Subcutaneous abdominal adipose tissue (tissue), 5 donors: ENCODE results near the gene PYGB.

Experiments used
- H3K27ac ChIP-seq: one replicate; pipeline ENCODE4 v1.7.0; 2013; ENCODE audit warnings: low read depth, mild to moderate bottlenecking, inconsistent platforms, low read length, moderate library complexity
- H3K27me3 ChIP-seq, 5 donors: one replicate each; pipeline ENCODE4 v1.7.0; 2013; ENCODE audit warnings: low read length in 5 of 5, inconsistent platforms in 1 of 5; ENCODE audit not compliant: control insufficient read depth in 5 of 5, insufficient read depth in 4 of 5
- H3K36me3 ChIP-seq, 5 donors: one replicate each; pipeline ENCODE4 v1.7.0; 2013; ENCODE audit warnings: low read length in 5 of 5; ENCODE audit not compliant: control insufficient read depth in 5 of 5, insufficient read depth in 5 of 5
- H3K4me1 ChIP-seq, 5 donors: one replicate each; pipeline ENCODE4 v1.7.0; 2013; ENCODE audit warnings: low read length in 5 of 5, mild to moderate bottlenecking in 3 of 5, moderate library complexity in 1 of 5; ENCODE audit not compliant: control insufficient read depth in 5 of 5, insufficient read depth in 5 of 5
- H3K4me3 ChIP-seq, 5 donors: one replicate each; pipeline ENCODE4 v1.7.0; 2013; ENCODE audit warnings: low read length in 5 of 5, low read depth in 1 of 5
- H3K9ac ChIP-seq, 5 donors: one replicate each; pipeline ENCODE4 v1.7.0; 2013; ENCODE audit warnings: low read length in 5 of 5, mild to moderate bottlenecking in 4 of 5, moderate library complexity in 3 of 5
- H3K9me3 ChIP-seq, 5 donors: one replicate each; pipeline ENCODE4 v1.7.0; 2013; ENCODE audit warnings: low read length in 5 of 5; ENCODE audit not compliant: control insufficient read depth in 5 of 5
- donor health status: healthy.
- donor health status: healthy.
- donor health status: healthy.
- donor health status: healthy.
- donor health status: healthy.

The PYGB gene

GRCh38 chr20:25302596-25302995 lies 54.7 kb downstream of the PYGB start:
- peaks cover 0 to 10% (median 9%) of the 10 kb centered on the region in 5 donors for H3K4me1 ChIP-seq
- H3K27ac ChIP-seq, result no peak overlapping the region
- no peaks in the 10 kb centered on the region for H3K9me3 ChIP-seq
- H3K9ac ChIP-seq, result no peak overlapping the region
- H3K36me3 ChIP-seq, result peaks cover 0 to 65% (median 38%) of the 10 kb centered on the region in 5 donors
- H3K4me3 ChIP-seq, result no peak overlapping the region
- H3K27me3 ChIP-seq, result no peaks in the 10 kb centered on the region

GRCh38 chr20:25303292-25304024 lies 55.6 kb downstream of the PYGB start:
- Histone ChIP-seq H3K36me3 (peaks cover 0 to 66% (median 40%) of the 10 kb centered on the region in 5 donors), H3K4me1 (peaks cover 0 to 9% (median 8%) of the 10 kb centered on the region in 5 donors), H3K27me3 (no peaks in the 10 kb centered on the region), H3K4me3 (no peak overlapping the region), H3K9ac (no peak overlapping the region), H3K9me3 (no peaks in the 10 kb centered on the region), H3K27ac (no peak overlapping the region)

GRCh38 chr20:25304025-25304549 lies 56.2 kb downstream of the PYGB start:
- no peaks in the 10 kb centered on the region for H3K9me3 ChIP-seq
- H3K27me3 ChIP-seq, result no peaks in the 10 kb centered on the region
- H3K9ac ChIP-seq, result no peak overlapping the region
- no peak overlapping the region for H3K4me3 ChIP-seq
- H3K4me1 ChIP-seq, result peaks cover 0 to 15% (median 8%) of the 10 kb centered on the region in 5 donors
- peaks cover 0 to 66% (median 37%) of the 10 kb centered on the region in 5 donors for H3K36me3 ChIP-seq
- no peak overlapping the region for H3K27ac ChIP-seq

GRCh38 chr20:25306991-25307903 lies 59.4 kb downstream of the PYGB start:
- Histone ChIP-seq H3K9ac (no peak overlapping the region), H3K27me3 (no peaks in the 10 kb centered on the region), H3K4me1 (peaks cover 6 to 34% (median 27%) of the 10 kb centered on the region in 5 donors), H3K9me3 (no peaks in the 10 kb centered on the region), H3K36me3 (peaks cover 0 to 48% (median 22%) of the 10 kb centered on the region in 5 donors), H3K27ac (no peak overlapping the region), H3K4me3 (no peak overlapping the region)

GRCh38 chr20:25308083-25308491 lies 60.2 kb downstream of the PYGB start:
- Histone ChIP-seq H3K9ac (no peak overlapping the region), H3K27ac (no peak overlapping the region), H3K27me3 (no peaks in the 10 kb centered on the region), H3K4me3 (no peak overlapping the region), H3K36me3 (peaks cover 0 to 41% (median 17%) of the 10 kb centered on the region in 5 donors), H3K4me1 (peaks cover 6 to 34% (median 27%) of the 10 kb centered on the region in 5 donors), H3K9me3 (no peaks in the 10 kb centered on the region)

GRCh38 chr20:25308671-25309394 lies 60.9 kb downstream of the PYGB start:
- Histone ChIP-seq H3K27me3 (no peaks in the 10 kb centered on the region), H3K27ac (peak overlapping the region; percentile 8), H3K4me3 (no peak overlapping the region), H3K4me1 (peaks cover 6 to 34% (median 27%) of the 10 kb centered on the region in 5 donors), H3K36me3 (peaks cover 0 to 35% (median 12%) of the 10 kb centered on the region in 5 donors), H3K9ac (peak overlapping the region in 1 of 5 donors; percentile 2), H3K9me3 (no peaks in the 10 kb centered on the region)

- peaks cover 0 to 30% (median 11%) of the 10 kb centered on the region in 5 donors for H3K36me3 ChIP-seq
- H3K9ac ChIP-seq, result peak overlapping the region in 2 of 5 donors; percentile 5 to 41
- peaks cover 6 to 34% (median 27%) of the 10 kb centered on the region in 5 donors for H3K4me1 ChIP-seq
- no peaks in the 10 kb centered on the region for H3K9me3 ChIP-seq
- no peak overlapping the region for H3K4me3 ChIP-seq
- peak overlapping the region; percentile 8 for H3K27ac ChIP-seq
- H3K27me3 ChIP-seq, result no peaks in the 10 kb centered on the region
Measured at GRCh38 chr20:25309395-25310267, 61.7 kb downstream of the PYGB start.

- H3K9me3 ChIP-seq, result no peaks in the 10 kb centered on the region
- peak overlapping the region; percentile 8 for H3K27ac ChIP-seq
- H3K4me1 ChIP-seq, result peaks cover 6 to 34% (median 27%) of the 10 kb centered on the region in 5 donors
- H3K4me3 ChIP-seq, result peak overlapping the region; percentile 28 to 61 (median 34)
- H3K9ac ChIP-seq, result peak overlapping the region in 3 of 5 donors; percentile 6 to 54 (median 17)
- no peaks in the 10 kb centered on the region for H3K27me3 ChIP-seq
- H3K36me3 ChIP-seq, result peaks cover 0 to 33% (median 11%) of the 10 kb centered on the region in 5 donors
Measured at GRCh38 chr20:25310268-25310920, 62.5 kb downstream of the PYGB start.
